ENCODE measurements around the gene CD37.

DNA sequence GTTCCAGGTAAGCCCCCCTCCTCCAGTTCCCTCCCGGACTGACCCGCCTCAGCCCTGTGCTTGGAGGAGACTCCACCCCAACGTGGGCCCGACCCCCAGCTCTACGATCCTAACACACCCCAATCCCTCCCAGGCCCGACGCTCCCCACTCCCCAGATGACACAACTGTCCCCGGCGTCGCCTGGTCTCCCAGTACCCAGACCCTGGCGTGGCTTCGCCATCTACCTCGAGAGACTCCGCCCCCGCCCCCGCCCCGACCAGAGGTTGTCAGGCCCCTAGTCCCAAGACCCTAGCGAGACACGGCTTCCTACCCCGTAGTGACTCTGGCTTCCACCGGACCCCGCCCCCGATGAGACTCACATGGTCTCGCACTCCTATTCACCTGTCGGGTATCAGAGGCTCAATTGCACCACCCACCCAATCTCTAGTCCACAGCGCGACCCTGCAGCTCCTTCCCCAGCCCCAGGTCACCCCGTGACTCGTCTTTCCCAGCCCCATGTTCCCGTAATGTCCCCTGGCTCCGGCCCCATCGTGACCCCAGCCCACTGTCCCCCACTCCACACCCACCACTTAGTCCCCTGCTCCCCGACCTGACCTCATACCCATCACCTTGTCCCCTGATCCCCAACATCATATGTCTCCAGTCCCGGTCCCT lies 2.9 kb downstream of the CD37 start:
- TF ChIP-seq EZH2 (IDR thresholded peaks at IDR 0.05; ENCODE audit: low read length, unreplicated experiment) = no peak
- TF ChIP-seq, protein P1, sequence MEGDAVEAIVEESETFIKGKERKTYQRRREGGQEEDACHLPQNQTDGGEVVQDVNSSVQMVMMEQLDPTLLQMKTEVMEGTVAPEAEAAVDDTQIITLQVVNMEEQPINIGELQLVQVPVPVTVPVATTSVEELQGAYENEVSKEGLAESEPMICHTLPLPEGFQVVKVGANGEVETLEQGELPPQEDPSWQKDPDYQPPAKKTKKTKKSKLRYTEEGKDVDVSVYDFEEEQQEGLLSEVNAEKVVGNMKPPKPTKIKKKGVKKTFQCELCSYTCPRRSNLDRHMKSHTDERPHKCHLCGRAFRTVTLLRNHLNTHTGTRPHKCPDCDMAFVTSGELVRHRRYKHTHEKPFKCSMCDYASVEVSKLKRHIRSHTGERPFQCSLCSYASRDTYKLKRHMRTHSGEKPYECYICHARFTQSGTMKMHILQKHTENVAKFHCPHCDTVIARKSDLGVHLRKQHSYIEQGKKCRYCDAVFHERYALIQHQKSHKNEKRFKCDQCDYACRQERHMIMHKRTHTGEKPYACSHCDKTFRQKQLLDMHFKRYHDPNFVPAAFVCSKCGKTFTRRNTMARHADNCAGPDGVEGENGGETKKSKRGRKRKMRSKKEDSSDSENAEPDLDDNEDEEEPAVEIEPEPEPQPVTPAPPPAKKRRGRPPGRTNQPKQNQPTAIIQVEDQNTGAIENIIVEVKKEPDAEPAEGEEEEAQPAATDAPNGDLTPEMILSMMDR (conservative IDR thresholded peaks at IDR 0.05; ENCODE audit: low read depth, low read length) = no peak

Data from PC-3 (cell line).